Measurements from ENCODE around the gene SOCS6. TPM values are rescaled to one million over a fixed set of nuclear protein-coding genes. Genes with fewer than 3 reads are reported as not detected.

Gene SOCS6
- polyA plus RNA-seq, 3 donors: 4.8 to 6.1 (median 4.8) TPM

- H3K4me2 ChIP-seq (replicated peaks; ENCODE audit: extremely low read depth, low read length, poor library complexity, severe bottlenecking): no peak overlapping the region
- TF ChIP-seq CTCF (IDR thresholded peaks at IDR 0.05): no peak
- no CpG with 5 or more reads among the region's 6 CpGs for WGBS (ENCODE audit: insufficient coverage)
- Mint-ChIP-seq H3K27ac (peak overlapping the region; percentile 7 to 90 (median 77)), H3K36me3 (peaks cover 10 to 11% of the 10 kb centered on the region in 2 donors), H3K4me1 (peaks cover 32% of the 10 kb centered on the region), H3K27me3 (ENCODE audit: low read depth in 3 of 3) (no peaks in the 10 kb centered on the region), H3K9me3 (no peaks in the 10 kb centered on the region), H3K4me3 (peak overlapping the region in 1 of 2 donors; percentile 20)
- peak overlapping the region in 1 of 2 donors; percentile 49 for H3K27ac ChIP-seq (ENCODE audit: low read depth in 1 of 2, low read length in 2 of 2)
- intact Hi-C loops (cut with micrococcal nuclease): no loop called here
- H3K9me3 ChIP-seq (replicated peaks in 1 of 2; ENCODE audit: control insufficient read depth in 1 of 2, insufficient read depth in 1 of 2, low read length in 2 of 2): no peaks in the 10 kb centered on the region
- H3K27me3 ChIP-seq (ENCODE audit: control insufficient read depth in 2 of 2, insufficient read depth in 2 of 2, low read length in 2 of 2): no peaks in the 10 kb centered on the region
- peaks cover 75% of the 10 kb centered on the region for H4K20me1 ChIP-seq (ENCODE audit: insufficient read depth, low read length)
- no peak overlapping the region for H2AFZ ChIP-seq (ENCODE audit: insufficient read depth, low read depth, low read length, poor library complexity, severe bottlenecking)
- no peaks in the 10 kb centered on the region for H3K36me3 ChIP-seq (replicated peaks in 1 of 2; ENCODE audit: control insufficient read depth in 1 of 2, insufficient read depth in 2 of 2, low read length in 2 of 2)
- peak; percentile 32 to 47 (median 39) for DNase-seq
- H3K4me3 ChIP-seq (replicated peaks in 1 of 3; ENCODE audit: low read depth in 2 of 3, low read length in 3 of 3): no peak overlapping the region
- H3K79me2 ChIP-seq (ENCODE audit: insufficient read depth, low read length): peaks cover 96% of the 10 kb centered on the region
- no peak overlapping the region for H3K9ac ChIP-seq (ENCODE audit: insufficient read depth, low read length, poor library complexity, severe bottlenecking)
- H3K4me1 ChIP-seq (ENCODE audit: control insufficient read depth in 1 of 2, insufficient read depth in 2 of 2, low read length in 2 of 2): peaks cover 15 to 23% of the 10 kb centered on the region in 2 donors
Measured at GRCh38 chr18:70314151-70314782, 25.4 kb downstream of the SOCS6 start.

- peaks cover 74% of the 10 kb centered on the region for H3K79me2 ChIP-seq (ENCODE audit: insufficient read depth, low read length)
- intact Hi-C loops (cut with micrococcal nuclease): no loop called here
- Mint-ChIP-seq H3K27me3 (ENCODE audit: low read depth in 3 of 3) (no peaks in the 10 kb centered on the region), H3K9me3 (peaks cover 0 to 2% (median 0%) of the 10 kb centered on the region in 7 donors), H3K4me3 (no peak overlapping the region), H3K4me1 (peaks cover 9% of the 10 kb centered on the region), H3K36me3 (peaks cover 17% of the 10 kb centered on the region in 2 donors), H3K27ac (no peak overlapping the region)
- TF ChIP-seq CTCF (IDR thresholded peaks at IDR 0.05): no peak
- H4K20me1 ChIP-seq (ENCODE audit: insufficient read depth, low read length): peaks cover 62% of the 10 kb centered on the region
- H2AFZ ChIP-seq (ENCODE audit: insufficient read depth, low read depth, low read length, poor library complexity, severe bottlenecking): no peak overlapping the region
- H3K27ac ChIP-seq (ENCODE audit: low read depth in 1 of 2, low read length in 2 of 2): no peak overlapping the region
- H3K27me3 ChIP-seq (ENCODE audit: control insufficient read depth in 2 of 2, insufficient read depth in 2 of 2, low read length in 2 of 2): no peaks in the 10 kb centered on the region
- no peak overlapping the region for H3K4me3 ChIP-seq (replicated peaks in 1 of 3; ENCODE audit: low read depth in 2 of 3, low read length in 3 of 3)
- no peak overlapping the region for H3K9ac ChIP-seq (ENCODE audit: insufficient read depth, low read length, poor library complexity, severe bottlenecking)
- no peak overlapping the region for H3K4me2 ChIP-seq (replicated peaks; ENCODE audit: extremely low read depth, low read length, poor library complexity, severe bottlenecking)
- H3K9me3 ChIP-seq (replicated peaks in 1 of 2; ENCODE audit: control insufficient read depth in 1 of 2, insufficient read depth in 1 of 2, low read length in 2 of 2): no peaks in the 10 kb centered on the region
- H3K36me3 ChIP-seq (replicated peaks in 1 of 2; ENCODE audit: control insufficient read depth in 1 of 2, insufficient read depth in 2 of 2, low read length in 2 of 2): peaks cover 0 to 4% of the 10 kb centered on the region in 2 donors
- DNase-seq: no peak
- WGBS (ENCODE audit: insufficient coverage): no CpG with 5 or more reads among the region's 4 CpGs
- H3K4me1 ChIP-seq (ENCODE audit: control insufficient read depth in 1 of 2, insufficient read depth in 2 of 2, low read length in 2 of 2): peaks cover 0 to 5% of the 10 kb centered on the region in 2 donors
Measured at GRCh38 chr18:70319187-70319586, 30.3 kb downstream of the SOCS6 start.
